GM12878 (cell line): ENCODE measurements around the gene DNAH17. TPM values are rescaled to one million over a fixed set of nuclear protein-coding genes. Genes with fewer than 3 reads are reported as not detected.

Experiments used
- ATAC-seq: fragments of 200-7000 bp; cut with Tn5 transposase; 3 replicates; pipeline ENCODE4 v1.9.1; 2020; ENCODE audit warnings: mild to moderate bottlenecking, moderate library complexity
- BruUV-seq: library from RNA; stranded (reverse); fragments of 400-500 nt; replicated peaks from 2 replicates; lab custom pipeline; 2021; lab: Mats Ljungman, UMichigan
- CTCF ChIA-PET: fragments of 300-600 bp; sonication (Branson Sonifier 250); formaldehyde crosslinking; extraction: SDS; loops from one replicate; lab custom pipeline; 2021; ENCODE audit warnings: inconsistent platforms; lab: Yijun Ruan, JAX
- POLR2A ChIA-PET: fragments of 350-600 bp; formaldehyde crosslinking; extraction: SDS; loops from one replicate; lab custom pipeline; 2021; ENCODE audit warnings: inconsistent platforms; lab: Charles Lee
- RAD21 ChIA-PET: fragments of 300-600 bp; sonication (Branson Sonifier 250); formaldehyde crosslinking; loops from one replicate; lab custom pipeline; 2023; ENCODE audit warnings: antibody characterized with exemption; ENCODE audit not compliant: unreplicated experiment; lab: Charles Lee
- SMC1A ChIA-PET: fragments of 300-600 bp; sonication (Branson Sonifier 250); formaldehyde crosslinking; loops from one replicate; lab custom pipeline; 2023; ENCODE audit not compliant: unreplicated experiment, uncharacterized antibody; lab: Charles Lee
- DNase-seq: peaks from one replicate; pipeline ENCODE4 v3.0.0-alpha.2; 2011; ENCODE audit warnings: low read depth, low spot score
- FAIRE-seq: peaks from 3 replicates; lab custom pipeline; 2011; peaks lifted over from hg19 to GRCh38; lab: Jason Lieb, UNC
- H2AFZ ChIP-seq: 2 replicates; pipeline ENCODE4 v1.6.0; 2011; ENCODE audit warnings: low read depth, low read length, control low read depth; ENCODE audit not compliant: control insufficient read depth
- H3K27ac ChIP-seq: 2 replicates; pipeline ENCODE4 v1.5.1; 2011; ENCODE audit warnings: control low read depth; ENCODE audit not compliant: control insufficient read depth, insufficient read depth
- H3K27me3 ChIP-seq, 2 experiments: replicated peaks in 1 of 2; 2 replicates each; pipeline versions ENCODE4 v1.6.0 to v1.6.1; 2011; ENCODE audit warnings: low read length in 1 of 2; ENCODE audit not compliant: control insufficient read depth in 2 of 2, insufficient read depth in 2 of 2
- H3K36me3 ChIP-seq, 2 experiments: 2 replicates each; pipeline ENCODE4 v1.5.1; 2011; ENCODE audit warnings: low read length in 1 of 2; ENCODE audit not compliant: control insufficient read depth in 2 of 2, insufficient read depth in 2 of 2
- H3K4me1 ChIP-seq: 2 replicates; pipeline ENCODE4 v1.6.1; 2011; ENCODE audit warnings: mild to moderate bottlenecking, low read length, moderate library complexity, mixed read lengths; ENCODE audit not compliant: control insufficient read depth, insufficient read depth
- H3K4me2 ChIP-seq: 2 replicates; pipeline ENCODE4 v1.6.0; 2011; ENCODE audit warnings: control low read depth; ENCODE audit not compliant: control insufficient read depth, insufficient read depth
- H3K4me3 ChIP-seq: fragments of 200-600 bp; sonication (generic); 2 replicates; pipeline ENCODE4 v1.5.1; 2016
- H3K79me2 ChIP-seq: 2 replicates; pipeline ENCODE4 v1.6.0; 2011; ENCODE audit warnings: low read length; ENCODE audit not compliant: control insufficient read depth, insufficient read depth
- H3K9ac ChIP-seq: 2 replicates; pipeline ENCODE4 v1.8.0; 2011; ENCODE audit warnings: low read length, control low read depth, mixed read lengths; ENCODE audit not compliant: control insufficient read depth, insufficient read depth
- H3K9me3 ChIP-seq: replicated peaks from 3 replicates; pipeline ENCODE4 v1.5.1; 2011; ENCODE audit warnings: mild to moderate bottlenecking, low read length; ENCODE audit not compliant: control insufficient read depth, insufficient read depth
- H4K20me1 ChIP-seq: 2 replicates; pipeline ENCODE4 v1.6.0; 2011; ENCODE audit not compliant: control insufficient read depth, insufficient read depth
- ASH2L ChIP-seq: fragments of 300-600, 200-600 bp; sonication (generic); IDR thresholded peaks from 2 replicates; pipeline ENCODE4 v1.6.1; 2017; ENCODE audit warnings: low read depth, mild to moderate bottlenecking, borderline replicate concordance
- BRCA1 ChIP-seq: IDR thresholded peaks from 2 replicates; pipeline ENCODE4 v1.6.1; 2011; ENCODE audit warnings: low read depth, low read length, improper control_type of control experiment
- NBN ChIP-seq: fragments of 450-650 bp; IDR thresholded peaks from 2 replicates; pipeline ENCODE4 v1.6.1; 2016
- RAD21 ChIP-seq: IDR thresholded peaks from 2 replicates; pipeline ENCODE4 v1.6.1; 2011; ENCODE audit warnings: mild to moderate bottlenecking, low read depth, low read length, moderate library complexity; ENCODE audit not compliant: insufficient read depth
- ZNF207 ChIP-seq: fragments of 450-650 bp; IDR thresholded peaks from 2 replicates; pipeline ENCODE4 v1.6.1; 2014; ENCODE audit warnings: antibody characterized with exemption, mild to moderate bottlenecking, borderline replicate concordance
- WGBS: methylation state at CpG from one replicate; pipeline ENCODE4 v1.1.6; 2016; ENCODE audit warnings: low lambda C conversion rate; ENCODE audit not compliant: insufficient replicate concordance, insufficient coverage; ENCODE audit errors: missing lambda C conversion rate; 5-methylcytosine and 5-hydroxymethylcytosine counted together
- in situ Hi-C: fragments of 300-500 bp; cut with MboI; formaldehyde crosslinking; loops from 9 replicates; pipeline ENCODE4 v1.14.3; 2018; ENCODE audit warnings: mixed read lengths
- intact Hi-C: fragments of 100-400 bp; cut with micrococcal nuclease; formaldehyde crosslinking; loops from one replicate; pipeline ENCODE4 v1.14.2; 2022; ENCODE audit not compliant: unreplicated experiment
- polyA plus RNA-seq, 11 experiments: library from polyadenylated mRNA; depleted of rRNA in 4 of 11; unstranded in 6 of 11; stranded (reverse) in 5 of 11; fragments of >200 nt; fragmentation: Nextera tagmentation in 4 of 11; fragmentation: Illumina TruSeq in 1 of 11; extraction: Ambion mirVana in 4 of 11; extraction: Trizol in 1 of 11; gene quantifications; 1 replicate in 1 of 11; 2 replicates in 10 of 11; pipeline versions ENCODE4 v1.2.1 to v1.2.3, GENCODE V29; 2011 to 2016; ENCODE audit warnings: inconsistent platforms in 2 of 11, missing spikeins in 2 of 11, low read depth in 1 of 11
- total RNA-seq, 4 experiments: library from RNA; depleted of rRNA in 3 of 4; stranded (reverse); fragments of >200 nt in 3 of 4; fragmentation: Illumina TruSeq in 1 of 4; extraction: Trizol in 1 of 4; gene quantifications; 2 replicates each; pipeline versions ENCODE4 v1.2.1 to v1.2.3, GENCODE V29; 2013 to 2021
- TF ChIP-seq, protein P1 (sequence below): fragments of 450-650 bp; IDR thresholded peaks from 2 replicates; pipeline ENCODE4 v1.6.1; 2016; ENCODE audit warnings: mild to moderate bottlenecking

The DNAH17 gene
- total and polyA plus RNA-seq, 10 of the 15 experiments (the other 5 are each of a cell fraction or from before 2014, with no cell fraction given), result 0.16 to 2.9 (median 0.56) TPM

DNA sequence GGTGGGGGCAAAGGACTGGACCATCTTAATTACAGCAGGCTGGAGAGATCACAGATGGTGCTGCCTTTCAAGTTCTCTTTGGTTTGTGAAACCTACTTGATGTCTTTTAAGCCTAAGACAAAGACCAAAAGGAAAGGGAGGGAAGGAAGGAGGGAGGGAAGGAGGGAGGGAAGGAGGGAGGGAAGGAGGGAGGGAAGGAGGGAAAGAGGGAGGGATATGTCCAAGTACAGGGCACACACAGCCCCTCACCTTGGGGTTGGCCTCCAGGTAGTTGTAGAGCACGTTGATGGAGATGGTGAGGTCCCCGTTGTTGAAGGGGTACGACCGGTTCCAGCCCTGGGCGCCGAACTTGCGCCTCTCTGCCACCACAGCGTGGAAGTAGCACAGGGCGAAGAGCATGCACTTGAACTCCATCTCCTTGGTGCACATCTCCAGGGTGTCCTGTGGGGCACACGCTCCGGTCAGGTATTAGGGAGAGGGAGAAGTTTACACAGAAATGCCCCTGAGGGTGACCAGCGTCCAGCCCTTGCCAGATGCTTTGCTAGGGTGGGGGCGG, 143.3 kb downstream of the DNAH17 start:
- ChIA-PET CTCF (no interaction called here), RAD21 (interaction anchor here (0.7 kb wide), 1 partner anchor 148 kb away, joined by 3 read pairs; no protein-coding TSS in a partner anchor), POLR2A (no interaction called here), SMC1A (no interaction called here)
- Histone ChIP-seq H3K4me1 (no peaks in the 10 kb centered on the region), H4K20me1 (no peaks in the 10 kb centered on the region), H3K79me2 (no peaks in the 10 kb centered on the region), H3K9ac (no peak overlapping the region), H3K4me3 (no peak overlapping the region), H3K27me3 (no peaks in the 10 kb centered on the region), H3K36me3 (peaks cover 0 to 4% of the 10 kb centered on the region in 2 experiments; a peak in 3 of 4 replicates), H3K27ac (no peak overlapping the region), H3K4me2 (no peak overlapping the region), H3K9me3 (no peaks in the 10 kb centered on the region), H2AFZ (no peak overlapping the region)
- ATAC-seq, result no peak
- no peak for DNase-seq
- no TSS peak for BruUV-seq
- FAIRE-seq, result no peak
- in situ Hi-C loops (no loop called here), intact Hi-C loops (no loop called here)
- 81% methylated on average over 13 of the region's 13 CpGs for WGBS
- TF ChIP-seq NBN (no peak), BRCA1 (no peak), RAD21 (no peak), ASH2L (no peak), ZNF207 (no peak)
- TF ChIP-seq, protein P1, sequence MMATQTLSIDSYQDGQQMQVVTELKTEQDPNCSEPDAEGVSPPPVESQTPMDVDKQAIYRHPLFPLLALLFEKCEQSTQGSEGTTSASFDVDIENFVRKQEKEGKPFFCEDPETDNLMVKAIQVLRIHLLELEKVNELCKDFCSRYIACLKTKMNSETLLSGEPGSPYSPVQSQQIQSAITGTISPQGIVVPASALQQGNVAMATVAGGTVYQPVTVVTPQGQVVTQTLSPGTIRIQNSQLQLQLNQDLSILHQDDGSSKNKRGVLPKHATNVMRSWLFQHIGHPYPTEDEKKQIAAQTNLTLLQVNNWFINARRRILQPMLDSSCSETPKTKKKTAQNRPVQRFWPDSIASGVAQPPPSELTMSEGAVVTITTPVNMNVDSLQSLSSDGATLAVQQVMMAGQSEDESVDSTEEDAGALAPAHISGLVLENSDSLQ, result no peak
